Adipocyte (in vitro differentiated cells): ENCODE results near the gene WASL.
"Not testable (repeated sequence)": the region's sequence is repeated elsewhere in the genome, so short reads cannot be mapped to it uniquely, and the experiment has no call there.

Experiments
- DNase-seq: peaks from one replicate; pipeline ENCODE4 v3.0.0-alpha.2; 2015; ENCODE audit warnings: low read depth
- H3K27me3 ChIP-seq: replicated peaks from 2 replicates; pipeline ENCODE4 v1.7.0; 2013; ENCODE audit warnings: mild to moderate bottlenecking, low read length, moderate library complexity; ENCODE audit not compliant: control insufficient read depth, insufficient read depth
- H3K36me3 ChIP-seq: 2 replicates; pipeline ENCODE4 v1.7.0; 2013; ENCODE audit warnings: low read length, mild to moderate bottlenecking, moderate library complexity; ENCODE audit not compliant: control insufficient read depth, insufficient read depth, severe bottlenecking
- H3K4me1 ChIP-seq: 2 replicates; pipeline ENCODE4 v1.7.0; 2013; ENCODE audit warnings: mild to moderate bottlenecking, low read length, moderate library complexity; ENCODE audit not compliant: control insufficient read depth, insufficient read depth
- H3K4me3 ChIP-seq: 2 replicates; pipeline ENCODE4 v1.7.0; 2013; ENCODE audit warnings: mild to moderate bottlenecking, low read length, moderate library complexity
- H3K9ac ChIP-seq: 2 replicates; pipeline ENCODE4 v1.7.0; 2013; ENCODE audit warnings: mild to moderate bottlenecking, low read length, moderate library complexity
- H3K9me3 ChIP-seq: 2 replicates; pipeline ENCODE4 v1.7.0; 2013; ENCODE audit warnings: mild to moderate bottlenecking, low read length, moderate library complexity; ENCODE audit not compliant: control insufficient read depth

WASL gene

DNA sequence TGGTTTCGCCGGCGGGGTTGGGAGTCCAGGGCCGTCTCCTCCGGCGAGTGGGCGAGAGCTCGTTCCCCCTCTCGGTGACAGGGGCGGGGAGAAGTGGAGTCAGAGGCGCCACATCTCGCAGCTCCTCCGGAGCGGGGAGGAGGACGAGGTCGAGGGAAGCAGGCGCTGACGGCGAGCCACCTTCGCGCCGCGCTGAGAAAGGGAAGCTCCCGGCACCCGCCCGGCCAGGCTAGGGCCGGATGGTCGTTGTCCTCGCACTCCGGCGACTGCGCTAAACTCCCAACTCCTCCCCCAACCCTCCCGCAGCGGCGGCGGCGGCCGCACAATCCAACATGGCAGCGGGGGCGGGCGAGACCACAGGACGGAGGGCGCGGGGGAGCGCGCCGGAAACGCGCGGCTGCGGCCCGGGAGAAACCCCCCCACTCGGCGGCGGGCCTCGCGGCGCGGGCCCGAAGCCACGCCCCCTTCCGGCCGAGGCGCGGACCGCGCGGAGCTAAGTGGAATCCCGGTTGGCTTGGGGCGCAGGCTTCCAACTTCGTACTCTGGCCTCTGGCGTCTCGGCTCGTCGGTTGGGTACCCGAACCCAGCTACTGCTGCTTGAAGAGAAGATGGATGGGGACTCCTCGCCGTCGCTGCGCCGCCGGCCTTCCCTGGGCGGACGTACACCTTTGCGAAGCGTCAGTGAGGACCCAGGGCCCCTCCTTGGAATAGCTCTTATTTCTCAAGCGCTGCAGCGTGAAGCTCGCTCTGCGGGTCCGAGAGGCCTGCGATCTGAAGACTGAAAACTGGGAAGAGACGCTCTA is at the start of gene WASL:
WASL (minus strand) TSS at position 270 of the 803 bp plus-strand sequence; CDS start at position 1, 269 bp downstream.
- Histone ChIP-seq H3K9ac (peak within 1 kb of the TSS; percentile 98), H3K27me3 (no peaks in the 10 kb centered on the region), H3K9me3 (no peaks in the 10 kb centered on the region), H3K4me1 (peaks cover 39% of the 10 kb centered on the region), H3K4me3 (peak within 1 kb of the TSS; percentile 99), H3K36me3 (no peaks in the 10 kb centered on the region)
- peak; percentile 96 for DNase-seq

DNA sequence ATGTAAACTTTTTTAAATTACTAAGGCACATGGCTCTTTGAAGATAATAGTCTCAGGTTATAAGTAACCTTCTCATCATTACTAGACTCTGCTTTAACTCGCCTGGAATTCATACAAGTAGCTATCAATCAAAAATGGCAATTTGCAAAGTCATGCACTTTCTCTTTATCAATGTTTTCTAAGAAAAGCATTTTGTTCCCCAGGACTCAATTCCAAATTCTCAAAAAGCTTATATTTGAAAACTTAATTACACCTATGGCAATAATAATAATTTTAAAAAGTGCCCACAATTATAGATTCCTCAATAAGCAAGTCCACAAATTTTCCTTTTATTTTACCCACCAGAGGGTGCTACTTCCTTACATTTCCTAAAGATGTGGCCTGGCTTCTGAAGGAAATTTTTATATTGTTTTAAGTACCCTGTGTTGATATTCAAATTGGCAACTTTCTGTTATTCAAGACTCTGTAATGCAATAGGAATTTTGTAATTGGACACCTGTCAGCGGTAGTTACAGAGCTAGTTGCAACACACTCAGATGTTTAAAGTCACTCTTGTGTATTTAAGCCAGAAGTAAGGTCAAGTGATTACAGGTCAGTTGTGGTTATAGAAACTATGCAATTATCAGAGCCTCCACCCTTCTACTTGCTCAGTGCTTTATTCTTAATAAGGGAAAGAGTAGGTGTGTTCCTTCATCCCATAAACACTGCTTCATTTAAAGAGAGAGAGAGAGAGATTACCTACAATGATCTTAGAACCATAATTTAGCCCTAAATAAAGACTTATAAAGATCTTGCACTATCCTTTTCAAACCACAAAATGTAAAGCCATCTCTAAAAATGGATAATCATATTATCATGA is 49.1 kb upstream of the WASL start:
- Histone ChIP-seq H3K4me3 (no peak overlapping the region), H3K9me3 (no peaks in the 10 kb centered on the region), H3K36me3 (no peaks in the 10 kb centered on the region), H3K4me1 (peaks cover 3% of the 10 kb centered on the region), H3K9ac (no peak overlapping the region), H3K27me3 (peaks cover 4% of the 10 kb centered on the region)
- DNase-seq = peak; percentile 86

DNA sequence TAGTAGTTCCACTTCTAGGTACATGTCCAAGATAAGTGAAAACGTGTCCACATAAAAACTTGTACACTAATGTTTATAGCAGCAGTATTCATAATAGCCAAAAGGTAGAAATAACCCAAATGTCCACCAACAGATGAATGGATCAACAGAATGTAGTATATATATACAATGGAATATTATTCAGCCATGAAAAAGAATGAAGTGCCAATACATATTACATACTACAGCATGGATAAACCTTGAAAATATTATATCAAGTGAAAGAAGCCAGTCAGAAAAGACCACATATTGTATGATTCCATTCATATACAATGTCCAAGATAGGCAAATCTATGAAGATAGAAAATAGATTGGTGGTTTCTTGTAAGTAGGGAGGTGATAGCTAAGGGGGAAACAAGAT is 47.8 kb upstream of the WASL start:
- Histone ChIP-seq H3K4me1 (peaks cover 3% of the 10 kb centered on the region), H3K9ac (no peak overlapping the region), H3K36me3 (no peaks in the 10 kb centered on the region)

DNA sequence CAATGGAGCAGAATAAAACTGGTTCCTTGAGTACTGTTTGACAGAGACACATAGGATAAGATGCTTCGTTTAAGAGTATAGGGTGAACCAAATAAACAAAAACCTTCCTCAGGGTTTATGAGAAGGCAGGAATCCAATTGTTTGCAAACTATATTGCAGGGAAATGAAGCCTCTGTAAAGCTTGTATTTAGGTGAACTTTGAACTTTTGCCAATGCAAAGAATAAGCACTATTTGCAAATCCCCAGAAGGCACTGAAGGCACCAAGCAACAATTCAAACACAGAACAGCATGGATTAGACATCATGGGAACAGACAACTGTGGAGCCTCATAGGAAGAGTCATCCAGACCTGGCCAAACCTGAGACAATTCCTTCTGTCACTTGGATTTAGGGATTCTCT is 47.1 kb upstream of the WASL start:
- no peaks in the 10 kb centered on the region for H3K9me3 ChIP-seq
- peaks cover 3% of the 10 kb centered on the region for H3K4me1 ChIP-seq
- H3K27me3 ChIP-seq = peaks cover 9% of the 10 kb centered on the region
- DNase-seq = no peak
- H3K36me3 ChIP-seq = no peaks in the 10 kb centered on the region
- H3K4me3 ChIP-seq = no peak overlapping the region
- no peak overlapping the region for H3K9ac ChIP-seq

More for the DNA sequence above, 47.8 kb upstream of the WASL start:
- Histone ChIP-seq H3K27me3 (peaks cover 9% of the 10 kb centered on the region), H3K4me3 (no peak overlapping the region), H3K9me3 (no peaks in the 10 kb centered on the region)
- no peak for DNase-seq

DNA sequence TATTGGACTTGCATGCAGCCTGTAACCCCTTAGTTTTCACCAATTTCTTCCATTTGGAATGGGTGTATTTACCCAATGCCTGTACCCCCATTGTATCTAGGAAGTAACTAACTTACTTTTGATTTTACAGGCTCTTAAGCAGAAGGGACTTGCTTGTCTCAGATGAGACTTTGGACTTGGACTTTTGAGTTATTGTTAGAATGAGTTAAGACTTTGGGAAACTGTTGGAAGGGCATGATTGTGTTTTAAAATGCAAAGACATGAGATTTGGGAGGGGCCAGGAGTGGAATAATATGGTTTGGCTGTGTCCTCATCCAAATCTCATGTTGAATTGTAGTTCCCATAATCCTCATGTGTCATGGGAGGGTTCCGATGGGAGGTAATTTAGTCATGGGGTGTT is 46.3 kb upstream of the WASL start:
- not testable (repeated sequence) for H3K4me1 ChIP-seq, H3K4me3 ChIP-seq, H3K9me3 ChIP-seq, H3K9ac ChIP-seq, DNase-seq, H3K27me3 ChIP-seq, H3K36me3 ChIP-seq

DNA sequence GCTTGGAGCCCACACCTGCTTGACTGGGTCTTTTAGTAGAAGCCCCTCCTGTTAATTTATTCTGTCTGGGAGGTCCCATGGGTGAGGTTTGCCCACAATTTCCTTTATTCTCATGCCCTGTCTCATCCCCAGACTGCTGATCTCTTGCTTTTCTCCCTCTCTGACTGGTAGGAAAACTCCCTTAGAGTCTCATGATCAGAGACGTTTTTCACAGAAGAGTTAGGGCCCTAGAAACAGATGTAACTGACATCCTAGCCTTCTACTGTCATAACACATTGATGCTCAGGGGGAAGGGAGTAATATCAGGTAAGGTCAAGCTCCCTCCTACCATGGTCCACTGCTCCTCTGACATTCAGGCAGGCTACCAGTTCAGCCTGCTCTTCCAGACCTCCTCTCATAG is 43.7 kb upstream of the WASL start:
- H3K4me1 ChIP-seq = peaks cover 4% of the 10 kb centered on the region
- no peaks in the 10 kb centered on the region for H3K36me3 ChIP-seq
- H3K27me3 ChIP-seq = peaks cover 9% of the 10 kb centered on the region
- H3K4me3 ChIP-seq = no peak overlapping the region
- no peaks in the 10 kb centered on the region for H3K9me3 ChIP-seq
- no peak for DNase-seq
- no peak overlapping the region for H3K9ac ChIP-seq

DNA sequence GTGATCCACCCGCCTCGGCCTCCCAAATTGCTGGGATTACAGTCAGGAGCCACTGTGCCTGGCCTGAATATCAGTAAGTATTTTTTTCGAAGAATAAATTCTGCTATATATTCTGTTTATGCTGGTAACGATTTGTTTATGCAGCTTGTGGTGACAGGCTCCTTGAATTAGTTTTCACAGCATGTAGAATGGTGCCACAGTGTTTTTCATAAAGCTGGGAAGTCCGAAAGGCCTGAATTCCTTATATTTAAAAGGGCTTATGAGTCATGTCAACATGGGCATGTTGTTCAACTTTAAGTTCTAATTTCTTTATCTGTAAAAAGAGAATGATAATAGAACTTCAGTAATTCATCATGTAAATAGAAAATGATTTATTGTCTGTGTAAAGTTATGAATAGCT is 42.2 kb upstream of the WASL start:
- Histone ChIP-seq H3K27me3 (peaks cover 9% of the 10 kb centered on the region), H3K4me1 (peaks cover 10% of the 10 kb centered on the region), H3K36me3 (no peaks in the 10 kb centered on the region), H3K9ac (no peak overlapping the region), H3K9me3 (no peaks in the 10 kb centered on the region), H3K4me3 (no peak overlapping the region)
- DNase-seq = no peak

DNA sequence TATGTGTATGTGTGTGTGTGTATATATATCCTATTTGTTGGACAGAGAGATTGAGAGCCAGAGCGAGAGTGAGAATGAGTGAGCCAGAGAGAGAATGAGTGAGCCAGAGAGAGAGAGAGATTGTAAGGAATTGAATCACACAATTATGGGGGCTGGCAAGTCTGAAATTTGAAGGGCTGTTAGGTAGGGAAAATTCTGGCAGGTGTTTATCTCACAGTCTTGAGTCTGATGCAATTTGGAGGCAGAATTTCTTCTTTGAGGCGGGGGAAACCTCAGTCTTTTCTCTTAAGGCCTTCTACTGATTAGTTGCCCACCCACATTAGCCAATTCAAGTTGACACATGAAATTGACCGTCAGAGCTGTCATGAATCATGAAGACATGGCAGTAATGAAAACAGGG is 41.0 kb upstream of the WASL start:
- Histone ChIP-seq H3K9ac (no peak overlapping the region), H3K4me1 (peaks cover 11% of the 10 kb centered on the region), H3K36me3 (no peaks in the 10 kb centered on the region), H3K27me3 (peaks cover 9% of the 10 kb centered on the region), H3K4me3 (no peak overlapping the region), H3K9me3 (no peaks in the 10 kb centered on the region)
- no peak for DNase-seq

DNA sequence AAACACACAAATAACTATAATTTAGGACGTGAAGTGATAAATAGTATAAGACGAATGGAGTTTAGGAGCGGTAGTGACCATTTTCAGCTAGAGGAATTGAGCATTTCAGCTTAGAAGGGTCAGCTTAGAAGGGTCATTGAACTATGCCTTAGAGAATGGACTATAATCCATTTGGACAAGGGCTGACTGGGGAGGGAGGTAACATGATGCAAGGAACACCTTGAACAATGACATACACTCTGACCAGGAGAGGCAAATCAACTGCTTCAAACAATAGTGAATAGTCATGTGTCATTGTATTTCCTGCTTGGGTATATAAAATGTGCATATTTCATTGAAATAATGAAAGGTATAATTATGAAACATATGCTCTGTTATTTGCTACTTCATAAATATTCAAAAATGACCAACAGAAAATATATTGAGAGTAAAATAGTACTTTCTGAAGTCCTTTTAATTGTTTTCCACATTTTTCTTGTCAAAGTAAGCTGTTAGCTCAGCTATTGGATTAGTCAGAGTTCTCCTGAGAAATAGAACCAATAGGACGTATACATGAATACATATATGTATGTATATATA is 40.5 kb upstream of the WASL start:
- no peak for DNase-seq
- Histone ChIP-seq H3K4me3 (no peak overlapping the region), H3K27me3 (peaks cover 9% of the 10 kb centered on the region), H3K9me3 (no peaks in the 10 kb centered on the region), H3K4me1 (peaks cover 14% of the 10 kb centered on the region), H3K9ac (no peak overlapping the region), H3K36me3 (no peaks in the 10 kb centered on the region)

DNA sequence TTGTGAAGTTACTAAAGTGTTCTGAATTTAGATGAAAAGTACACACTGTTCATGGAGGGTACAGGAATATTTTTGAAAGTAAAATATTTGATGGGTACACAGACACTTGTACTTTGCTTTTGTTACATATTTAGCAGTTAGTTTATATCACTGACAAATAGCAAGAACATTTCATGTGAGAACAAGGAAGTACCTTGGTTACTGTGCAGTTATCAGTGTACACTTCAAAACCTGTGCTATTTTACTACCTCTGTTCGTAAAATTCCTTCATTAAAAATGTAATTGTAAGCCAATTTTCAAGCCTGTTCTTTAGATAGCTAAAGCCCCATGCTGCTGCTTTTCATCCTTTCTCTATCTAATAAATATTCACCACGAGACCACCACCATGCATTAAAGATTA is 39.8 kb upstream of the WASL start:
- peaks cover 9% of the 10 kb centered on the region for H3K27me3 ChIP-seq
- no peak for DNase-seq
- H3K9ac ChIP-seq = no peak overlapping the region

More for the DNA sequence above, 39.8 kb upstream of the WASL start:
- Histone ChIP-seq H3K4me1 (peaks cover 18% of the 10 kb centered on the region), H3K4me3 (no peak overlapping the region), H3K36me3 (no peaks in the 10 kb centered on the region), H3K9me3 (no peaks in the 10 kb centered on the region)
